ENCODE measurements around the gene CA5A. TPM values are rescaled to one million over a fixed set of nuclear protein-coding genes. Genes with fewer than 3 reads are reported as not detected.

The CA5A gene
- total RNA-seq, 1 donor from 2014 or later = not detected

DNA sequence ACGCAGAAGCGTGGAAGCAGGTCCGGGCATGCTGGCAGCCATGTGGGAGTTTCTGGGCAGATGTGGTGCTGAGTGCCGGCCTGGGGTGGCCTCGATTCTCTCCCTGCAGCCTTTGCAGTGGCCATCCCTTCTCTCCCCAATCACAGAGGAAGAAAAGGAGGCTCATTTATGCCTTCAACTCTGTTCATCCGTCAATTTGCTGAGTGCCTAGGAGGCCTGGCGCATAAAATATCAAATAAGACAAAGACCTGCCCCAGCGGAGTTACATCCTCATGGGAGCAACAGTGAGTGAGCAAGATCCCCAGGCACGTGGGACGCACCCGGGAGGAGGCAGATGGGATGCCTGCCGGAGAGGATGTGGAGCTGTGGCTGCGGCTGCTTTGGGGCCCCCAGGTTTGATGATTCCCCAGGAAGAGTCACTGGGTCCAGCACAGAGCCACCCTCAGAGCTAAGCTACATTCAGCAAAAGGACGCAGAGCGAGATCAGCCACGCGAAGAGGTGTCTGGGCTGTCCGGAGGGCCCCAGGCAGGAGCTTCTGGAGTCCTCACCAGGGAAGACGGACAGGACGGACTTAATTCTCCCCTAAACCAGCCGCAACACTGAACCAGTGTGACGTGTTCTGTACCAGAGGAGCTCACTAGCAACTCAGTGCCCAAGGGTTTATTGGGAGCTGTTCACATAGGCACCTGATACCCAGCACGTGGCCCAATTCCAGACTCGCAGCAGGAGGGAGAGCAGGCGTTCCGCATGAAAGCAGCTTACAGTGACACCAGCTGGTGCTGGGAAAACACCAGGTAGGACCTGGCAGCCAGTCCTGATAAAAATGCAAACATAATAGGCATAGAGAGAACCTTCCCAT lies 11.3 kb downstream of the CA5A start:
- TF ChIP-seq, protein P1, sequence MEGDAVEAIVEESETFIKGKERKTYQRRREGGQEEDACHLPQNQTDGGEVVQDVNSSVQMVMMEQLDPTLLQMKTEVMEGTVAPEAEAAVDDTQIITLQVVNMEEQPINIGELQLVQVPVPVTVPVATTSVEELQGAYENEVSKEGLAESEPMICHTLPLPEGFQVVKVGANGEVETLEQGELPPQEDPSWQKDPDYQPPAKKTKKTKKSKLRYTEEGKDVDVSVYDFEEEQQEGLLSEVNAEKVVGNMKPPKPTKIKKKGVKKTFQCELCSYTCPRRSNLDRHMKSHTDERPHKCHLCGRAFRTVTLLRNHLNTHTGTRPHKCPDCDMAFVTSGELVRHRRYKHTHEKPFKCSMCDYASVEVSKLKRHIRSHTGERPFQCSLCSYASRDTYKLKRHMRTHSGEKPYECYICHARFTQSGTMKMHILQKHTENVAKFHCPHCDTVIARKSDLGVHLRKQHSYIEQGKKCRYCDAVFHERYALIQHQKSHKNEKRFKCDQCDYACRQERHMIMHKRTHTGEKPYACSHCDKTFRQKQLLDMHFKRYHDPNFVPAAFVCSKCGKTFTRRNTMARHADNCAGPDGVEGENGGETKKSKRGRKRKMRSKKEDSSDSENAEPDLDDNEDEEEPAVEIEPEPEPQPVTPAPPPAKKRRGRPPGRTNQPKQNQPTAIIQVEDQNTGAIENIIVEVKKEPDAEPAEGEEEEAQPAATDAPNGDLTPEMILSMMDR (conservative IDR thresholded peaks at IDR 0.05; ENCODE audit: low read depth, low read length) = no peak
- no peak overlapping the region for H3K4me3 ChIP-seq (ENCODE audit: low read depth, low read length)
- peak; percentile 80 for DNase-seq (ENCODE audit: low read depth)

DNA sequence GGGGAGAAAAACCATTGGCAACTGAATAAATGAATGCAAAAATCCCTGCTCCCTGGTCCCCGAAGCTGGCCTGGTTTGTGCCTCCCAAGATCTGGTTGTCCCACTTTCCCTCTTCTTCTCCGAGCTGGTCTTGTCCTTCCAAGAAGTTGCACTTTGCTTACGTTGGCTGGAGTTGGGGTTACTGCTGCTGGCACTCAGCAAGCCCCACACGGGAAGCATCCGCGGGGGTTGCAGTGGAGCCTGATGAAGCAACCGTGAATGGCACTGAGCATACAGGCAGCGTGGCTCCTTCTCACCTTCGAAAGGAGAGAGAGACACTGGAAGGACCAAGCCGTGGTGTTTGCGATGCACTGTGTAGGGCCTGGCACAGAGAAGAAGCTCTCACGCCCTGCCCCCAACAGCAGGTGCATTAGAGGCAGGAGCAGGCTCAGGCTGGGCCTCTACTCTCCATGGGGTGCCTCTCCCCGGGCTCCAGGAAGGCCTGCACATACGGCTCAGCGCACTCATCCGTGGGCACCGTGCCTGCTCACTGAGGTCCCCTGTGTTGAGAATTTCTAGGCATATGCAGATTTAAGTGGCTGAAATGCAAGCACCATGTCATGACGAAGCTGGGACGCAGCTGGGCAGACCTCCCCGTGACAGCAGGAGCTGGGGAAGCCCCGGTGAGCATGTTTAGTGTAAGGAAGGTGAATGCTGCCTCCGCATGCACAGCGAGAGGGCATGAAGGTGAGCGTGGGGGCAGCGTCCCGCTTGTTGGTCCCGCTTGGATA lies 12.1 kb downstream of the CA5A start:
- TF ChIP-seq, protein P1 (conservative IDR thresholded peaks at IDR 0.05; ENCODE audit: low read depth, low read length) = no peak
- H3K4me3 ChIP-seq (ENCODE audit: low read depth, low read length) = no peak overlapping the region
- DNase-seq (ENCODE audit: low read depth) = peak; percentile 59

DNA sequence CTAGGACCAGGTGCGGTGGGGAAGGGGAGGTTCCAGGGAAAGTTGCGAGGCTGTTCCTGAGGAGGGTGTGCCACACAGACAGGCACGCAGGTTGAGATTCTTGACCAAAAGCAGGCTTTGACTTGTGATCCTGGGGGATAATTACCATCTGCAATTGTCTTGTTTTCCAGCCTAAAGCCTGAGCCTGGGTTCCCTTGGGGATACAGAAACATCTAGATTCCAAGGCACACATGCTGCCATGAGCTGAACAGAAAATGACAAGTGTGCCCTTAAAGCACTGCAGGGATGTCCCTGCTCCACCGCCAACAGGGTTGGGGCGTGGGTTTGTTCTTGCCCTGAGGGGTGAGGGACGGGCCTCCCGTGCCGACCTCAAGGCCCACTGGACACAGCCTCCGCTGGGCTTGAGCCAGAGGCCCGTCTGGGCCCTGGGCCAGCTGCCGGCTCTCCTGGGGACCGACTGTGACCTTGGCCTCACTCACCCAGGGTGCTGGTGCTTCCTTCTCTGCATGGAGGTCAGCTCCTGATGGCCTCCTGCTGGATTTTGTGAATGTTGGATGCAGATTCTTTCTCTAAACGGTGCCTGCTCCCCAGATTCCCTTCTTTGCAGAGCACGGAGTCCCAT lies 14.0 kb downstream of the CA5A start:
- TF ChIP-seq, protein P1 (conservative IDR thresholded peaks at IDR 0.05; ENCODE audit: low read depth, low read length) = no peak
- no peak for DNase-seq (ENCODE audit: low read depth)
- no peak overlapping the region for H3K4me3 ChIP-seq (ENCODE audit: low read depth, low read length)

DNA sequence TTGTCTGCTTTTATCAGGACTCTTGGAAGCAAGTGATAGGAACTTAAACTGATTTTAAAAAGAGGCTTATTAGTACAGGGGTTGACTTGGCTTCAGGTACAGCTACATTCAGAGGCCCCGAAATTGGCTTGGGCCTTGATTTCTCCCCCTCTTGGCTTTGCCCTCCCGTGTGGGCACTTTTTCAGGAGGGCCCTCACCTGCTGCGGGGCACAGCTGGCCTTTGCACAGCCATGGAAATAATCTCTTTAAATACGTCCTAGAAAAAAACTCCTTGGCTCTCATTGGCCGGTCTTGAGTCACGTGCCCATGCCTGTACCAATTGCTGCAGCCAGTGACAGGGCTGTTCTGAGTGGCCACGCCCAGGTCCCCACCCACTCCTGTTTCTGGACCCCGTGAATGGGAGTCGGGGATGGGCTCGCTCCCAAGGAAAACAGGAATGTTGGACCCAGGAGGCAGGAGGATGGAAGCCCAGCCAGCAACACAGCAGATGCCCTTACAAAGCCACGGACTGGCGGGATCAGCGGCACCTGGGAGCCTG lies 15.0 kb downstream of the CA5A start:
- no peak for DNase-seq (ENCODE audit: low read depth)
- H3K4me3 ChIP-seq (ENCODE audit: low read depth, low read length) = no peak overlapping the region
- TF ChIP-seq, protein P1 (conservative IDR thresholded peaks at IDR 0.05; ENCODE audit: low read depth, low read length) = no peak

DNA sequence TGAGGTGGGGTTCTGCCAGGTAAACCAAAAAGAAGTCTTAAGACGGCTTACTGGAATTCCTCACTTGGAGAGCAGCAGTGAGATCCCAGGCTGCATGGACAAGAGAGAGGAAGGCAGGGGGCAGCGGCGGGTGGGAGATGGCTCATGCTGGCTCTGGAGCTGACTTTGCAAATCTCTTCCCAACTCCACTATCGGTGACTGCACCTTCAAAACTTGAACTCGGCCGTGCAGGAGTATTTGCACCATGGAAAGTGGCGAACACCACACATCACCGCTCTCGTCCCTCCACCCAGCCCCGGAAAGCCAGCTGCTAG lies 16.7 kb downstream of the CA5A start:
- DNase-seq (ENCODE audit: low read depth) = no peak
- TF ChIP-seq, protein P1 (conservative IDR thresholded peaks at IDR 0.05; ENCODE audit: low read depth, low read length) = no peak
- no peak overlapping the region for H3K4me3 ChIP-seq (ENCODE audit: low read depth, low read length)

DNA sequence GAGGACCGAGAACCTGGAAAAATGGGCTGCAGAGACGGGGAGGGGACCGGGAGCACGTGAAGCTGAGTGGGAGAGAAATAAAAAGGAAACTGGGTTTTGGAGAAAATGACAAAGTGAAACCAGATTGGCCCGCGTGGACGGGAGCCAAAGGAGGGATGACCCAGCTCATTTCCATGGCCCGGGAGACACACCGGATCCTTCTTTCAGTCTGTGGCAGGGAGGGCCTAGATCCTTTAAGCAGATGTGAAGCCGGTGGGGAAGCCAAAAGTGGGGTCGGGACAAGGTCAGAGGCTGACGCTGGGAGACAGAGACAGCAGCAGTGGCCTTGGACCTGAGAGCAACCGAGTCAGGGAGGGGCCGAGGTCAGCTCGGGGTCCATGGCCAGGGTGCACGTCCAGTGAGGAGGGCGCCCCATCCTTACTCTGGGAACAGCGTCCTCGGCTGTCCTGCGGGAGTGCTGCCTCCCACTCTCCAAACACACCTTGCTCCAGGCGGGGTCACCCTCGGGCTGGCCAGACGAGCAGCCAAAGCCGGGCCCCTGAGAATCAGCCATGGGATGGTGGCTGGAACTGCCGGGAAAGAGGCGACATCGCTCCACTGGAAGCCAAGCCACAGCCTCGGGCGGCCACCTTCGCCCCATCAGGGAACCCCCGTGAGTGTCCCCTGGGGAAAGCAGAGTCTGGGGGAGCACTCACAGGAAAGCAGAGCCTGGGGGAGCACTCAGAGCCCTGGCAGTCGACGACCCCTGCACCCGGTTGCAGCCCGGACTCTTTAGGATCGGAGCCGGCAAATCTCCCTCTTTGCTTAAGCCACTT lies 17.3 kb downstream of the CA5A start:
- no peak overlapping the region for H3K4me3 ChIP-seq (ENCODE audit: low read depth, low read length)
- TF ChIP-seq, protein P1 (conservative IDR thresholded peaks at IDR 0.05; ENCODE audit: low read depth, low read length) = no peak

More for the DNA sequence above, 17.3 kb downstream of the CA5A start:
- no peak for DNase-seq (ENCODE audit: low read depth)
